WTC11 (cell line): Measurements from ENCODE around the gene ERBB4. TPM values are rescaled to one million over a fixed set of nuclear protein-coding genes. Genes with fewer than 3 reads are reported as not detected.

Experiments
- ATAC-seq: fragments of 200-7000 bp; cut with Tn5 transposase; 2 replicates; pipeline ENCODE4 v1.10.0; 2021; ENCODE audit warnings: mild to moderate bottlenecking, moderate library complexity
- CTCF ChIA-PET: fragments of 300-600 bp; sonication (Branson Sonifier 250); formaldehyde crosslinking; loops from one replicate; lab custom pipeline; 2021; ENCODE audit warnings: antibody characterized with exemption; lab: Charles Lee
- POLR2A ChIA-PET: fragments of 350-600 bp; sonication (Branson Sonifier 250); formaldehyde crosslinking; loops from one replicate; lab custom pipeline; 2021; ENCODE audit warnings: antibody characterized with exemption; lab: Charles Lee
- DNase-seq: peaks from one replicate; pipeline ENCODE4 v3.0.0; 2021; ENCODE audit warnings: low spot score
- H3K27ac Mint-ChIP-seq: 2 replicates; pipeline ENCODE4 v1.8.0; 2021; ENCODE audit warnings: mixed read lengths
- H3K27me3 Mint-ChIP-seq: 2 replicates; pipeline ENCODE4 v1.8.0; 2021; ENCODE audit warnings: low read depth, mild to moderate bottlenecking, moderate library complexity, mixed read lengths
- H3K36me3 Mint-ChIP-seq: 2 replicates; pipeline ENCODE4 v1.8.0; 2021; ENCODE audit warnings: mixed read lengths
- H3K4me1 Mint-ChIP-seq: 2 replicates; pipeline ENCODE4 v1.8.0; 2022; ENCODE audit warnings: mixed read lengths
- H3K4me3 Mint-ChIP-seq: 2 replicates; pipeline ENCODE4 v1.8.0; 2021; ENCODE audit warnings: mild to moderate bottlenecking, moderate library complexity, mixed read lengths
- H3K9me3 Mint-ChIP-seq: 2 replicates; pipeline ENCODE4 v1.8.0; 2021; ENCODE audit warnings: mixed read lengths
- ATF6 ChIP-seq: sonication (generic); formaldehyde crosslinking; IDR thresholded peaks from 2 replicates; pipeline ENCODE4 v1.8.1; 2023; ENCODE audit warnings: mild to moderate bottlenecking, missing genetic modification reagents
- CREB1 ChIP-seq: sonication (generic); formaldehyde crosslinking; IDR thresholded peaks from 2 replicates; pipeline ENCODE4 v1.8.0; 2023; ENCODE audit warnings: mild to moderate bottlenecking, missing genetic modification reagents
- CREM ChIP-seq: sonication (generic); formaldehyde crosslinking; IDR thresholded peaks from 2 replicates; pipeline ENCODE4 v1.8.1; 2022; ENCODE audit warnings: mild to moderate bottlenecking, missing genetic modification reagents, moderate library complexity
- ESRRA ChIP-seq: sonication (generic); formaldehyde crosslinking; IDR thresholded peaks from 2 replicates; pipeline ENCODE4 v1.8.1; 2022; ENCODE audit warnings: mild to moderate bottlenecking, missing genetic modification reagents, borderline replicate concordance
- FOXP1 ChIP-seq: sonication (generic); formaldehyde crosslinking; IDR thresholded peaks from 2 replicates; pipeline ENCODE4 v1.8.0; 2022; ENCODE audit warnings: missing genetic modification reagents, mild to moderate bottlenecking, moderate library complexity, borderline replicate concordance
- JUN ChIP-seq: sonication (generic); formaldehyde crosslinking; IDR thresholded peaks from 2 replicates; pipeline ENCODE4 v1.8.0; 2023; ENCODE audit warnings: mild to moderate bottlenecking, missing genetic modification reagents
- MXD4 ChIP-seq: fragments of 250-450 bp; sonication (Bioruptor Pico); IDR thresholded peaks from 2 replicates; pipeline ENCODE4 v1.8.0; 2021; ENCODE audit warnings: mild to moderate bottlenecking, moderate library complexity, borderline replicate concordance
- NFYB ChIP-seq: sonication (generic); formaldehyde crosslinking; conservative IDR thresholded peaks from 2 replicates; pipeline ENCODE4 v1.8.0; 2022; ENCODE audit warnings: low read depth, missing genetic modification reagents
- SOX15 ChIP-seq: fragments of 250-450 bp; sonication (Bioruptor Pico); IDR thresholded peaks from 2 replicates; pipeline ENCODE4 v1.9.0; 2021; ENCODE audit warnings: mild to moderate bottlenecking
- TCF7 ChIP-seq: sonication (generic); formaldehyde crosslinking; IDR thresholded peaks from 2 replicates; pipeline ENCODE4 v1.8.0; 2022; ENCODE audit warnings: mild to moderate bottlenecking, low read depth, missing genetic modification reagents, moderate library complexity
- ZNF121 ChIP-seq: sonication (generic); formaldehyde crosslinking; IDR thresholded peaks from 2 replicates; pipeline ENCODE4 v1.8.0; 2023; ENCODE audit warnings: missing genetic modification reagents
- ZNF219 ChIP-seq: sonication (generic); formaldehyde crosslinking; IDR thresholded peaks from 2 replicates; pipeline ENCODE4 v1.8.0; 2023; ENCODE audit warnings: missing genetic modification reagents, mild to moderate bottlenecking, borderline replicate concordance
- ZNF232 ChIP-seq: sonication (generic); formaldehyde crosslinking; IDR thresholded peaks from 2 replicates; pipeline ENCODE4 v1.8.0; 2022; ENCODE audit warnings: mild to moderate bottlenecking, missing genetic modification reagents
- ZNF425 ChIP-seq: fragments of 250-450 bp; sonication (Bioruptor Pico); conservative IDR thresholded peaks from 2 replicates; pipeline ENCODE4 v1.9.0; 2021; ENCODE audit warnings: mild to moderate bottlenecking
- ZNF671 ChIP-seq: fragments of 250-450 bp; sonication (Bioruptor Pico); IDR thresholded peaks from 2 replicates; pipeline ENCODE4 v1.8.0; 2021; ENCODE audit warnings: mild to moderate bottlenecking
- total RNA-seq: library from RNA; stranded (reverse); gene quantifications from 3 replicates; pipeline ENCODE4 v1.2.3, GENCODE V29; 2021
- TF ChIP-seq, protein P1 (sequence below): fragments of 250-450 bp; sonication (Bioruptor Pico); IDR thresholded peaks from 2 replicates; pipeline ENCODE4 v1.9.0; 2021; ENCODE audit warnings: mild to moderate bottlenecking
- TF ChIP-seq, protein P2 (sequence below): sonication (generic); formaldehyde crosslinking; IDR thresholded peaks from 2 replicates; pipeline ENCODE4 v1.8.1; 2022; ENCODE audit warnings: low read depth, mild to moderate bottlenecking, moderate library complexity, missing genetic modification reagents, borderline replicate concordance
- TF ChIP-seq, protein P3 (sequence below): sonication (generic); formaldehyde crosslinking; IDR thresholded peaks from 2 replicates; pipeline ENCODE4 v1.8.1; 2022; ENCODE audit warnings: mild to moderate bottlenecking, moderate library complexity, missing genetic modification reagents
- TF ChIP-seq, protein P4 (sequence below): sonication (generic); formaldehyde crosslinking; IDR thresholded peaks from 2 replicates; pipeline ENCODE4 v1.8.0; 2023; ENCODE audit warnings: mild to moderate bottlenecking, missing genetic modification reagents
- TF ChIP-seq, protein P5 (sequence below): sonication (generic); formaldehyde crosslinking; IDR thresholded peaks from 2 replicates; pipeline ENCODE4 v1.8.1; 2023; ENCODE audit warnings: mild to moderate bottlenecking, missing genetic modification reagents, moderate library complexity

Gene ERBB4
- total RNA-seq, 1 experiment from 2014 or later, result 1.6 TPM

GRCh38 chr2:211942153-211942552 is 596.4 kb downstream of the ERBB4 start (continued):
- TF ChIP-seq ATF6, result no peak
- TF ChIP-seq SOX15 (CRISPR knock-in tag), result no peak
- TF ChIP-seq CREM (CRISPR knock-in tag), result no peak
- TF ChIP-seq MXD4 (CRISPR knock-in tag), result no peak
- no peak for TF ChIP-seq CREB1 (CRISPR knock-in tag)
- TF ChIP-seq, protein P1, sequence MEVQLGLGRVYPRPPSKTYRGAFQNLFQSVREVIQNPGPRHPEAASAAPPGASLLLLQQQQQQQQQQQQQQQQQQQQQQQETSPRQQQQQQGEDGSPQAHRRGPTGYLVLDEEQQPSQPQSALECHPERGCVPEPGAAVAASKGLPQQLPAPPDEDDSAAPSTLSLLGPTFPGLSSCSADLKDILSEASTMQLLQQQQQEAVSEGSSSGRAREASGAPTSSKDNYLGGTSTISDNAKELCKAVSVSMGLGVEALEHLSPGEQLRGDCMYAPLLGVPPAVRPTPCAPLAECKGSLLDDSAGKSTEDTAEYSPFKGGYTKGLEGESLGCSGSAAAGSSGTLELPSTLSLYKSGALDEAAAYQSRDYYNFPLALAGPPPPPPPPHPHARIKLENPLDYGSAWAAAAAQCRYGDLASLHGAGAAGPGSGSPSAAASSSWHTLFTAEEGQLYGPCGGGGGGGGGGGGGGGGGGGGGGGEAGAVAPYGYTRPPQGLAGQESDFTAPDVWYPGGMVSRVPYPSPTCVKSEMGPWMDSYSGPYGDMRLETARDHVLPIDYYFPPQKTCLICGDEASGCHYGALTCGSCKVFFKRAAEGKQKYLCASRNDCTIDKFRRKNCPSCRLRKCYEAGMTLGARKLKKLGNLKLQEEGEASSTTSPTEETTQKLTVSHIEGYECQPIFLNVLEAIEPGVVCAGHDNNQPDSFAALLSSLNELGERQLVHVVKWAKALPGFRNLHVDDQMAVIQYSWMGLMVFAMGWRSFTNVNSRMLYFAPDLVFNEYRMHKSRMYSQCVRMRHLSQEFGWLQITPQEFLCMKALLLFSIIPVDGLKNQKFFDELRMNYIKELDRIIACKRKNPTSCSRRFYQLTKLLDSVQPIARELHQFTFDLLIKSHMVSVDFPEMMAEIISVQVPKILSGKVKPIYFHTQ, result no peak
- TF ChIP-seq ZNF671, result no peak
- TF ChIP-seq, protein P2, sequence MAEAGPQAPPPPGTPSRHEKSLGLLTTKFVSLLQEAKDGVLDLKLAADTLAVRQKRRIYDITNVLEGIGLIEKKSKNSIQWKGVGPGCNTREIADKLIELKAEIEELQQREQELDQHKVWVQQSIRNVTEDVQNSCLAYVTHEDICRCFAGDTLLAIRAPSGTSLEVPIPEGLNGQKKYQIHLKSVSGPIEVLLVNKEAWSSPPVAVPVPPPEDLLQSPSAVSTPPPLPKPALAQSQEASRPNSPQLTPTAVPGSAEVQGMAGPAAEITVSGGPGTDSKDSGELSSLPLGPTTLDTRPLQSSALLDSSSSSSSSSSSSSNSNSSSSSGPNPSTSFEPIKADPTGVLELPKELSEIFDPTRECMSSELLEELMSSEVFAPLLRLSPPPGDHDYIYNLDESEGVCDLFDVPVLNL, result no peak
- TF ChIP-seq ZNF219 (CRISPR knock-in tag), result no peak
- TF ChIP-seq, protein P3, sequence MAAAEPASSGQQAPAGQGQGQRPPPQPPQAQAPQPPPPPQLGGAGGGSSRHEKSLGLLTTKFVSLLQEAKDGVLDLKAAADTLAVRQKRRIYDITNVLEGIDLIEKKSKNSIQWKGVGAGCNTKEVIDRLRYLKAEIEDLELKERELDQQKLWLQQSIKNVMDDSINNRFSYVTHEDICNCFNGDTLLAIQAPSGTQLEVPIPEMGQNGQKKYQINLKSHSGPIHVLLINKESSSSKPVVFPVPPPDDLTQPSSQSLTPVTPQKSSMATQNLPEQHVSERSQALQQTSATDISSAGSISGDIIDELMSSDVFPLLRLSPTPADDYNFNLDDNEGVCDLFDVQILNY (CRISPR knock-in tag), result no peak

GRCh38 chr2:211941216-211941747 is 597.3 kb downstream of the ERBB4 start:
- Mint-ChIP-seq H3K27ac (no peak overlapping the region), H3K9me3 (no peaks in the 10 kb centered on the region), H3K4me3 (no peak overlapping the region), H3K36me3 (no peaks in the 10 kb centered on the region), H3K27me3 (no peaks in the 10 kb centered on the region), H3K4me1 (peaks cover 8% of the 10 kb centered on the region)
- no peak for ATAC-seq
- DNase-seq, result no peak
- ChIA-PET CTCF (no interaction called here), POLR2A (no interaction called here)
- TF ChIP-seq MXD4 (CRISPR knock-in tag) (no peak), ZNF121 (CRISPR knock-in tag) (no peak)
- TF ChIP-seq, protein P4, sequence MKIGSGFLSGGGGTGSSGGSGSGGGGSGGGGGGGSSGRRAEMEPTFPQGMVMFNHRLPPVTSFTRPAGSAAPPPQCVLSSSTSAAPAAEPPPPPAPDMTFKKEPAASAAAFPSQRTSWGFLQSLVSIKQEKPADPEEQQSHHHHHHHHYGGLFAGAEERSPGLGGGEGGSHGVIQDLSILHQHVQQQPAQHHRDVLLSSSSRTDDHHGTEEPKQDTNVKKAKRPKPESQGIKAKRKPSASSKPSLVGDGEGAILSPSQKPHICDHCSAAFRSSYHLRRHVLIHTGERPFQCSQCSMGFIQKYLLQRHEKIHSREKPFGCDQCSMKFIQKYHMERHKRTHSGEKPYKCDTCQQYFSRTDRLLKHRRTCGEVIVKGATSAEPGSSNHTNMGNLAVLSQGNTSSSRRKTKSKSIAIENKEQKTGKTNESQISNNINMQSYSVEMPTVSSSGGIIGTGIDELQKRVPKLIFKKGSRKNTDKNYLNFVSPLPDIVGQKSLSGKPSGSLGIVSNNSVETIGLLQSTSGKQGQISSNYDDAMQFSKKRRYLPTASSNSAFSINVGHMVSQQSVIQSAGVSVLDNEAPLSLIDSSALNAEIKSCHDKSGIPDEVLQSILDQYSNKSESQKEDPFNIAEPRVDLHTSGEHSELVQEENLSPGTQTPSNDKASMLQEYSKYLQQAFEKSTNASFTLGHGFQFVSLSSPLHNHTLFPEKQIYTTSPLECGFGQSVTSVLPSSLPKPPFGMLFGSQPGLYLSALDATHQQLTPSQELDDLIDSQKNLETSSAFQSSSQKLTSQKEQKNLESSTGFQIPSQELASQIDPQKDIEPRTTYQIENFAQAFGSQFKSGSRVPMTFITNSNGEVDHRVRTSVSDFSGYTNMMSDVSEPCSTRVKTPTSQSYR (CRISPR knock-in tag), result no peak
- TF ChIP-seq, protein P5, sequence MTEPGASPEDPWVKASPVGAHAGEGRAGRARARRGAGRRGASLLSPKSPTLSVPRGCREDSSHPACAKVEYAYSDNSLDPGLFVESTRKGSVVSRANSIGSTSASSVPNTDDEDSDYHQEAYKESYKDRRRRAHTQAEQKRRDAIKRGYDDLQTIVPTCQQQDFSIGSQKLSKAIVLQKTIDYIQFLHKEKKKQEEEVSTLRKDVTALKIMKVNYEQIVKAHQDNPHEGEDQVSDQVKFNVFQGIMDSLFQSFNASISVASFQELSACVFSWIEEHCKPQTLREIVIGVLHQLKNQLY, result no peak

GRCh38 chr2:211939177-211939576 is 599.4 kb downstream of the ERBB4 start:
- H3K4me3 Mint-ChIP-seq, result no peak overlapping the region
- peaks cover under 1% of the 10 kb centered on the region; the same call in 1 of the 2 replicates for H3K4me1 Mint-ChIP-seq
- no peak overlapping the region for H3K27ac Mint-ChIP-seq
- H3K36me3 Mint-ChIP-seq, result no peaks in the 10 kb centered on the region
- H3K9me3 Mint-ChIP-seq, result no peaks in the 10 kb centered on the region
- ATAC-seq (no peak), DNase-seq (no peak)
- ChIA-PET CTCF (no interaction called here), POLR2A (no interaction called here)
- no peaks in the 10 kb centered on the region for H3K27me3 Mint-ChIP-seq
- TF ChIP-seq FOXP1 (CRISPR knock-in tag) (no peak), ZNF232 (CRISPR knock-in tag) (no peak), TCF7 (CRISPR knock-in tag) (no peak), ZNF671 (no peak), ESRRA (CRISPR knock-in tag) (no peak), NFYB (CRISPR knock-in tag) (no peak), ZNF425 (CRISPR knock-in tag) (no peak), JUN (CRISPR knock-in tag) (no peak)
